GM21786 (cell line): ENCODE results near the gene MMP11.
"Not testable (repeated sequence)": the region's sequence is repeated elsewhere in the genome, so short reads cannot be mapped to it uniquely, and the experiment has no call there.

Experiments
- ATAC-seq: cut with Tn5 transposase; IDR thresholded peaks from one replicate; pipeline ENCODE4 v1.9.1; 2021; ENCODE audit not compliant: unreplicated experiment

The MMP11 gene, protein sequence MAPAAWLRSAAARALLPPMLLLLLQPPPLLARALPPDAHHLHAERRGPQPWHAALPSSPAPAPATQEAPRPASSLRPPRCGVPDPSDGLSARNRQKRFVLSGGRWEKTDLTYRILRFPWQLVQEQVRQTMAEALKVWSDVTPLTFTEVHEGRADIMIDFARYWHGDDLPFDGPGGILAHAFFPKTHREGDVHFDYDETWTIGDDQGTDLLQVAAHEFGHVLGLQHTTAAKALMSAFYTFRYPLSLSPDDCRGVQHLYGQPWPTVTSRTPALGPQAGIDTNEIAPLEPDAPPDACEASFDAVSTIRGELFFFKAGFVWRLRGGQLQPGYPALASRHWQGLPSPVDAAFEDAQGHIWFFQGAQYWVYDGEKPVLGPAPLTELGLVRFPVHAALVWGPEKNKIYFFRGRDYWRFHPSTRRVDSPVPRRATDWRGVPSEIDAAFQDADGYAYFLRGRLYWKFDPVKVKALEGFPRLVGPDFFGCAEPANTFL

DNA sequence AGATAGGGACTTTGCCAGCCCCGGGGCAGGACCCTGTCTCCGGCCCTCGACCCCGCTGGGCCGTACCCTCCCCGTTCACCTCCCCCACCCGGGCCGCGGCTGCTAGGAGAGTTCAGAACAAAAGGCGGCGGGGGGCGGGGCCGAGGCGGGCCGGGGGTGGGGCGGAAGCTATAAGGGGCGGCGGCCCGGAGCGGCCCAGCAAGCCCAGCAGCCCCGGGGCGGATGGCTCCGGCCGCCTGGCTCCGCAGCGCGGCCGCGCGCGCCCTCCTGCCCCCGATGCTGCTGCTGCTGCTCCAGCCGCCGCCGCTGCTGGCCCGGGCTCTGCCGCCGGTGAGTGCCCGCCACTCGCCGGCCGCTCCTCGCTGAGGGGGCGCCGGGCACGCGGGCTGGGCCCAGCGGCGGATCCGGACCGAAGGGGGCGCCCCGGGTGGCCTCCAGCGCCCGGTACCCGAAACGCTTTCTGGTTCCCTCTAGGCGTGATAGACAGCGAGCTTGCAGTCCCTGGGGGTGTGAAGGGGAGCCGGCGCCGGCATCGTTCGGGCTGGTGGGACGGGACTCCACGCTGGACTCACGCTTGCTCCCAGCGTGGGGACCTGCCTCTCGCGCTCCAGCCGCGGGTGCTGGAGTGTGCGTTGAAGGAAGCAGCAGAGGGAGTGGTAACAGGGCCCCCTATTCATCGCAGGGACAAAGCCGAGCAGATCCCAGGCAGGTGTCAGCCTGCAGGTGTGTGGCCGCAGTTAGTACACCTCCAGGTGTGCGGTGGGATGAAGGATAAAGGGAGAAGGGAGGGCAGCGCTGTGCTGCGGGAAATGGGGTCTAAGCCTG, at the start of gene MMP11:
TSS of gene MMP11 (plus strand) at position 201 of the 825 bp plus-strand sequence. CDS start at position 223, 22 bp downstream.
- no peak for ATAC-seq

DNA sequence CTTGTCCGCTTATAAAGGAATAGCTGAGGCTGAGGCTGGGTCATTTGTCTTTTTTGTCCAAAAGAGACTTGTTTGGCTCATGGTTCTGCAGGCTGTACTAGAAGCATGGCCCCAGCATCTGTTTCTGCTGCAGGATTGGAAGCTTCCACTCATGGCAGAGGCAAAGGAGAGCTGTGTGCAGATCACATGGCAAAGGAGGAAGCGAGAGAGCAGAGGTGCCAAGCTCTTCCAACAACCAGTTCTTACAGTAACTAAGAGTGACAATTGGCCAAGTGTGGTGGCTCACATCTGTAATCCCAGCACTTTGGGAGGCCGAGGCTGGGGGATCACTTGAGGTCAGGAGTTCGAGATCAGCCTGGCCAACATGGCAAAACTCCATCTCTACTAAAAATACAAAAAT, 44.5 kb upstream of the MMP11 start:
- not testable (repeated sequence) for ATAC-seq

DNA sequence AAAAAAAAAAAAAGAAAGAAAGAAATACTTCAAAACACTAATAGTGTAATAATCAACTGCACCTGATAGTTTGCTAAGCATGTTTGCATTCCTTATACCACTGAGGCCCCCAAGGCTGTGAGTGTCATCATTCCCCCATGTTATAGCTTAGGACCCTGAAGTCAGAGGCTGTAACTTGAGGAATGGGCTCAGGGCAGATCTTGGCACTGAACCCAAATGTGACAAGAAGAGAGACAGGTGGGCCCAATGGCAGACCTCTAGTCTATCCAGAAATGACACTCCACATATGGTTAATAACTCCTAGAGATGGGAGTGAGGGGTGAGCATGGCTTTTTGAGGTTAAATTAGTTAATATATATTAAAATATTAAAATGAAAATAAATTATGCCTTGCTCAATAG, 35.0 kb upstream of the MMP11 start:
- no peak for ATAC-seq

DNA sequence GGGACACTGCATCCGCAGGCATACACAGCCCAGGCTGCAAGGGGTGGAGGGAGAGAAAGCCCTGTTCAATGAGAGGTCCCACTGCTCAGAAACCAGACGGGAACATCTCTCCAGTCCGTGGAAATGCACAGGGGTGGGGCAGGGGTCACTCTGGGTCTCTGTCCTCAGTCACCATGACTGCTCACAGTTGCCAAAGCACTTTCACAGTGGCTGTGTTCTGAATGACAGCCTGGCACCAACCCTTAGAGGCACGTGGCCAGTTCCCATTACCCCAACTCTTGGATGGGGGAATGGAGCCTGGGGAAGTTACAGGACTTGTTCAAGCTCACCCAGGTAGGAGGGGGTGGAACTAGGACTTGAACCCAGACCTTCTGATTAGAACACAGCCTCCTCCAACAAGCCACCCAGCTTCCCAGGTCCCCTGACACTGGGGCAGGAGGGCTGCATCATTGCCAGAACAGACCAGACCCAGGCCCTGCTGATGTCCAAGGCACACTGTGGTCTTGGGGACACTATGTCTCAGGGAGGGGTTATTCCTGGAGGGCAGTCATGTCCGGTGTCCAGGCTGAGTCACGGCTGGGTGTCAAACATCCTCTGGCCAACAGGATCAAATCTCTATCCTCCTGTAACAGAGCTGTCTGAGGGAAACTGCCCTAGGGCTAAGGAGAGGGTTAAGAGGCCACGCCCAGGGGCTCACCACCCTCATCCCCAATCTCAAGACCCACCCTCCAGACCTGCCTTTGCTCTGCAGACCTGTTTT, 30.0 kb upstream of the MMP11 start:
- no peak for ATAC-seq

DNA sequence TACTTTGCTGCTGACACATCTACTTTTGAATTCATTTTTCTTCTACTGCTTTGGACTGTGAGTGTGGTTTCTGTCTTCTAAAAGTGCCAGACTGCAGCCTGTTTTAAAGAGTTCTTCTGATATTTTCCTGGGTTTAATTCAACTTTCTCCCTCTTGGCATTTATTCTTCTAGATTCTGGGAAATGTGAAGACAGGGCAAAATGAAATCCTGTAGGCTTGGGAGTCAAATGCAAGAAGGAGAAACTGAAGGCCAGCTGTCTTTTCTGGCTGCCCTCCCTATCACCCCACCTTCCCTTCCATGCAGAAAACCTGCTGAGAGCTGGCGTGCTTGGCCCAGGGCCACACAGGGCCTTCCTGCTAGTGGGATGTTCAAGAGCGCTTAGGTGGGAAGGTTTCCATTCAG, 29.3 kb upstream of the MMP11 start:
- ATAC-seq: no peak

DNA sequence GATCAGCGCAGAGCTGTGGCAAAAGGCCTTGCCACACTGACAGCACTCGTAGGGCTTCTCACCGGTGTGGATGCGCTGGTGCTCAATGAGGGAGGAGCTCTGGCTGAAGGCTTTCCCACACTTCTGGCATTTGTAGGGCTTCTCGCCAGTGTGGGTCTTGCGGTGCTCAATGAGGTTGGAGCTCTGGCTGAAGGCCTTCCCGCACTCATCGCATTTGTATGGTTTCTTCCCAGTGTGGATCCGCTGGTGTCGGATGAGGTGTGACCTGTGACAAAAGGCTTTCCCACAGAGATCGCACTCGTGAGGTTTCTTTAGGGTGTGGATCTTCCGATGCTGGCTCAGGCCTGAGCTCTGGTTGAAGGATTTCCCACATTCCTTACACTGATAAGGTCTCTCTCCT, 28.6 kb upstream of the MMP11 start:
- ATAC-seq: no peak

DNA sequence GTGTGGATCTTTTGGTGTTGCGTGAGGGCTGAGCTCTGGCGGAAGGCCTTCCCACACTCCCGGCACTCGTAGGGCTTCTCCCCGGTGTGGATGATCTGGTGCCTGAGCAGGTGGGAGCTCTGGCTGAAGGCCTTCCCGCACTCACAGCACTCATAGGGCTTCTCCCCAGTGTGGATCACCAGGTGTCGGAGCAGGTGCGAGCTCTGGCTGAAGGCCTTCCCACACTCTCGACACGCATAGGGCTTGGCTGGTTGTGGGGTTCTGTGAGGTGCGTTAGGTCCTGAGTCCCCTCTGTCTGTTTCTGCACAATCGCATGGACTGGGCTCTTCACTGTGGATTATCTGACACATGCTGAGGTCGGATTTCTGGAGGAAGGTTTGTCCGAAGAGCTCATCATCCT, 28.2 kb upstream of the MMP11 start:
- ATAC-seq: no peak

DNA sequence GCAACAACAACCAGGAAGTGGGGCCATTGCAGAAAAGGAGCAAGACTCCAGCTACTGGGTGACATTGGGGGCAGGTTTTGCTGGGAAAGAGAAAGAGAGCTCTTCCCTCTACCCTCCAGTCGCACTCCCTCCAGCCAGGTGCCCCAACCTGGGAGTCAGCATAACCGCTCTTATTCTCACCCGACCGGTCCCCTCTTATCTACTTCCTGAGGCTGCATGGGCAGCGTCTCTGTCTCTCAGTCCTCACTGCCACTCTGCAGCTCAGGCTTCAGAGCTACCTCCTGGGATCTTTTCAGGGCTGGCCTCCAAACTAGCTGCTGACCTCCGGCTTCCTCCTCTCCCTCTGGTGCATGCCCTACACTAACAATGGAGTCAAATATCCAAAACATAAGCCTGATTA, 26.9 kb upstream of the MMP11 start:
- no peak for ATAC-seq

DNA sequence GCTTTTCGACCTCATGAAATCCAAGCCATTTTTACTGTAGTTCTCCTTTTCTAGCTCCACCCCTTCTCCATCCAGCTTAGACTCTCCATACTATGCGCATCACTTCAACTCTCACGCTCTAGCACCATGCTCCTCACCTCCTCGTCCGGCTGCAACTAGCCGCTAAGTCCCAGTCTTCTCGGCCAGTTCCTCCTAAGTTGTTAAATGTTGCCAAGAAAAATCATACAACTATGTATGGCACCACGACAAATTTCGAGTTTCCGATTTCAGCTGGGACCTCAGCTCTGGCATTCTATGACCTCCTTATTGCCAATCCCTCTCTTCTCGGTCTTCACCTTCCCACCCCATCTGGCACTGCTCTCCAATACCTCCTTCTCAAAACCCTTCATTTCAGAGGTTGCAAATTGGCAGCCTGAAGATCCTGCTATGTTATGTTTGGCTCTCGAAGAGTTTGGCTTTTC, 22.8 kb upstream of the MMP11 start:
- no peak for ATAC-seq

DNA sequence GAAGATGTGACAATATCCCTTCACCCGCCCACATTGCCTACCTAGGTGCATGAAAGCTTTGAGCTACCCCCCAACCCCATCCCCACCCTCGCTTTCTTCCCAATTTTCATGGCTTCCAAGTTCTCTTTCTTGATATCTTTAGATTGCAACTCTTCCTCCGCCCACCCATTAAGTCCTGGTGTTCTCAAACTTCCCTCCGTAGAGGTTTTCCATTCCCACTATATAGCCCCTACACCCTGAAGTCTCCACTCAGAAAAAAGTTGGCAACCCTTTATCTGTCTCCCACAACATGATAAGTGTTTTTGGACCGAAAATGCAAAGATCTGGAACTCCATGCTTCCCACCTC, 22.3 kb upstream of the MMP11 start:
- no peak for ATAC-seq

DNA sequence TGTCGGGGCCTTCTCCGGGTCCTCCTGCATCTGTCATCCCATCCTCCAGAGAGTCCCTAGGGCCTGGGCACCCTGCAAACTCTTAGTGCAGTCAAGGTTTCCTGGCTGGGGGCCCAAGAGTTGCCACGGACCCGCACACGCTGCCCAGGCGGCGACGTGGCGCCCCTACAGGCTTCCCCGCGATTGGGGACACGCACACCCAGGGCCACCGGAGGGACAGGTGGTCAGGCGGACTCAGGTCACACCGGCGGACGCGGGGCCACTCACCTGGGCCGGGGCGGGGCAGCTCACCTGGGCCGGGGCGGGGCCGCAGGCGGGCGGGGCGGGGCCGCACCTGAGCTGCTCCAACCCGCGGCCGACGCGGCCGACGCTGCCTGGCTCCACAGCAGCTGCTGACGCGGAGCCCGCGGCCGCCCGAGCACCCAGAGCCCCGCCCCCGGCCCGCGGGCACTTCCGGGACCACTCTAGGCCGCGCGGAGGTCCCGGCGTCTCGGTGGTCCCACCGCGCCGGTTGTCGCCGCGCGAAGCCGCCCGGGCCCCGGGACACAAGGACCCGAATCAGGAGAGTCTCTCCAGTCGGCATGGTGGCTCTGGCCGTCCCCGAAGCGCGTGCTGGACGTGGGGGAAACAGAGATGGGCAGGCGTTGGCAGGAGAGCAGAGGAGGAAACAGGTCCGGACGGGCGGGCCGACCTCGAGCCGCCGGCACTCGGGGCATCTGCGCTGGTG, 21.8 kb upstream of the MMP11 start, which contains the start of gene ZNF70:
TSS of gene ZNF70 (minus strand) at position 399 of the 727 bp plus-strand sequence. CDS start 5,972 bp downstream, outside the sequence.
- peak; percentile 67 for ATAC-seq

DNA sequence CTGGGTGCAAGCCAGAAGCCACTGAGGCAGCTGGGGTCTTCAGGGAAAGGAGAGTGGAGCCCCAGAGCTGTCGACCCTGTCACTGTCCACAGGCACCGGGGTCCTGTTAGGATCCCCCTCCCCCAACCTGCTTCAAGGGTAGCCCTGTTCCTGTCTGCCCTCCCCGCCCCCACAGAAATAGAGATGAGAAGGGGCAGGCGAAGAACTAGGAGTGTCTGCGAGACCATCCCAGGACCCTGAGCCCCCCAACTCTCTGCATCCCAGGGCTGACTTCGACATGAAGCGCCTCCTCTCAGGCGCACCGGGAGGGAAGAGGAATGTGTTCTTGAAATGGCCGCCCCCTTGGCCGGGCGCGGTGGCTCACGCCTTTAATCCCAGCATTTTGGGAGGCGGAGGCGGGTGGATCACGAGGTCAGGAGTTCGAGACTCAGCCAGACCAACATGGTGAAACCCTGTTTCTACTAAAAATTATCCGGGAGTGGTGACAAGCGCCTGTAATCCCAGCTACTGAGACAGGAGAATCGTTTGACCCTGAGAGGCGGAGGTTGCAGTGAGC, 21.1 kb upstream of the MMP11 start:
- ATAC-seq: no peak

DNA sequence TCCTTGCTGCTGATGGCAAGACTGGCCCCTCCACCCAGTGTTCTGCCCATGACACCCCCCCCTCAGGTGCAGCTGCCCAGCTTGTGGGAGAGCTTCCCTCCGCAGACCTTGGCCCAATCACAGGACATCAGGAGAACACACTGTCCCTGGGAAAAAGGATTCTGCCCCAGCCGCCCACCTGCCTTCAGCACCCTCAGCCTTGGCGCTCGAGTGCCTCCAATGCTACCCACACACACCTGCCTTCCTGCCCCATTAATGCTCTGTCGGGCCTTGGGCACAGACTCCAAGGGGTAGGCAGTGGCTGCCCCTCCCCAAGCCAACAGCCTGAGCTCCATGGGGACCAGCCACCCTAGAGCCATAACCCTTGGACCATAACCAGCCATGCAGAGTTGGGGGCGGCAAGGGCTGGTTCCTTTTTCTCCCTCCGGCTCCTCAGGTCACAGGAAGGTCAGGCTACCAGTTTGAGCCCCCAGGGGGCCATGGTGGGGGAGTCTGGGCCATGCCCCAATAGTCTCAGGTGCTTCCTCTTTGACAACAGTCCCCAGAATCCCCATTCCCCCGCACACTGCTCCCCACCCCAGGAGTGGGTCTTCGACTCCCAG, 20.5 kb upstream of the MMP11 start:
- ATAC-seq: no peak

DNA sequence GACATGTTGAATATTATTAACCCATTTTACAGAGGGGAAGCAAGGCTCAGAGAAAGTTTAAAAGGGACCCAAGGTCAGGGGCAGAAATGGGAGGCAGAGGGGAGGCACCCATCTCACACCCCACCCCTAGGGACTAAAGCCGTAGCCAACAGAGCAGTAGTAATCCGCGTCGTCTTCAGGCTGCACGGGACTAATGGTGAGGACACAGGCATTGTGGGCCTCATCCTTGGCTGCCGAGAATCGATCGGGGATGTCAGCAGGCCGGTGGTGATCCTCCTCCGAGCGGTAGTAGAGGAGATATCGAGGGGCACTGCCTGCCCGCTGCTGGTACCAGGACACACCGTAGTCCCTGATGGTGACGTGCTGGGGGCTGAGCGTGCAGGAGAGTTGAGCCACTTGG, 19.9 kb upstream of the MMP11 start:
- ATAC-seq: no peak

DNA sequence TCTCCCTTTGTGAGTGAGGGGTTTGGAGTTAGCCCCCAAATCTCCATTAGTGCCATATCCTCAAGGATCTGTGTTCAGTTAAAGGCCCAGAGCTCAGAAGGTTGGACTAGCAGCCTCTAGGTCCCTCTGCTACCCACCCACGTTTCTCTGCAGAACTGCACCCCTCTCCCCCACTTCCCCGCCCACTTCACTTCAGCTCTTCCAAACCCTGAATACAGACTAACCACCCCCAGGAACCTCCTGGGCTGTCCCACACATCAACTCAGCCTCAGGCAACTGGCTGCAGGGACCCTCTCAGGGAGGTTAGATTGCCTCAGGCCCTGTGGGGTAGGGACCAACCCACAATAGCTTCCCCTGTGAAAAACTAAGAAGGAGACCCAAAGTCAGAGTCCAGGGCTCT, 19.3 kb upstream of the MMP11 start:
- no peak for ATAC-seq

DNA sequence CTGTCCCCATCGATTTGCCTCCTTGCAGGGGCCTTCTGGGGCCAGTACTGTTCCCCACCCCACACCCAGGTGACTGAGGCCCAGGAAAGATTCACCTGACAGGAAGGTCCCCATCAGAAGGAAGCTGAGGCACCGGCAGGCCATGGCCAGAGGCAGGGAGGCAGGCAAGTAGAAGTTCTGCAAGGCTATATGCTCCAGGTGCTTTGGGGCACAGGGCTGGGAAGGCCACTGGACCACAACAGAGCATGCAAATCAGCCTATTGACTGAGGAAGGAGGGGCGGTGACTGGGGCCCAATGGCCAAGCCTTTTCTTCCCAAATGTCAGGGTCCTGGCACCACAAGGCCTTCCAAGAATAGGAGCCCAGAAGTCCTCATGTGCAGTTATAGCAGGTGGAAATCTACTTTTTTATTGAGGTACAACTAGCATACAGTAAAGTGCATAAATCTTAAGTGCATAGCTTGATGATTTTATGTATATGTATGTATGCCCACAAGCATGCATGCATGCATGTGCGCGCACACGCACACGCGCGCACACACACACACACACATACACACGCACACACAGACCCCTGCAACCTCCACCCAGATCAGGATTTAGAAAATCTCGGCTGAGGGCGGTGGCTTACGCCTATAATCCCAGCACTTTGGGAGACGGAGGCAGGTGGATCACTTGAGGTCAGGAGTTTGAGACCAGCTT, 18.3 kb upstream of the MMP11 start, which contains the start of gene VPREB3:
TSS of gene VPREB3 (minus strand) at position 206 of the 700 bp plus-strand sequence. CDS start at position 144, 62 bp downstream.
- no peak for ATAC-seq

DNA sequence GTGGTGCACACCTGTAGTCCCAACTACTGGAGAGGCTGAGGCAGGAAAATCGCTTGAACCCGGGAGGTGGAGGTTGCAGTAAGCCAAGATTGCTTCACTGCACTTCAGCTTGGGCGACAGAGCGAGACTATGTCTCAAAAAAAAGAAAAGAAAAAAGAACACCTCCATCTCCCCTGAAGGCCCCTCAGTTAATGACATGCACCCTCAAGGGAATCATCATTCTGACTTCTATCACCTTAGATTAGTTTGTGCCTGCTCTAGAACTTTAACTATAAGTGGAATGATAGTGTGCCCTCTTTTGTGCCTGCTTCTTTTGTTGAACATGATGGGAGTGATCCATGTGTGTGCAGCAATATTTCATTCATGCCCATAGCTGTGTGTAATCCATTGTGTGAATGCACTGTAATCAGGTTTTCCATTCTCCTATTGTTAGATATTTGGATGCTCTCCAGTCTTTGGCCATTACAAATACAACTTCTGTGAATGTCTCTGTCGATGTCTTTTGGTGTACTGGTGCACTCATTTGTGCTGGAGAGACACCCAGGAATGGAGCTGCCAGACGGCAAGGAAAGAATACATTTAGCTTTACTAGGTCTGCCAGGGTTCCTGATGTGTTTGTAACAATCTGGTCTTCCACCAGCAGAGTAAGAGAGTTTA, 17.5 kb upstream of the MMP11 start:
- ATAC-seq: no peak

DNA sequence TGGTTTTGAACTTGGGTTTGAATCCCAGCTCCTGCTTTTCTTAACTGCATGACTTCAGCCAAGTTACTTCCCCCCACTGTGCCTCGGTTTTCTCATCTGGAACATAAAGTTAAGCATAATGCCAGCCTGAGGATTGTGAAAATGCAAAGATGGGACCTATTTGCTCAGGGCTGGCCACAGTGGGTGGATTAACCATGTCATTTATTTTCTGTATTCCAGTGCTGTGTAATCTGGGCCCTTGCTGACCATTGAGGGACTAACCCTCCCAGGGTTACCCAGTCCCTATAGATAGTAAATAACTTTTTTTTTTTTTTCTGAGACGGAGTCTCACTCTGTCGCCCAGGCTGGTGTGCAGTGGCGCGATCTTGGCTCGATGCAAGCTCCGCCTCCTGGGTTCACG, 16.9 kb upstream of the MMP11 start:
- no peak for ATAC-seq

DNA sequence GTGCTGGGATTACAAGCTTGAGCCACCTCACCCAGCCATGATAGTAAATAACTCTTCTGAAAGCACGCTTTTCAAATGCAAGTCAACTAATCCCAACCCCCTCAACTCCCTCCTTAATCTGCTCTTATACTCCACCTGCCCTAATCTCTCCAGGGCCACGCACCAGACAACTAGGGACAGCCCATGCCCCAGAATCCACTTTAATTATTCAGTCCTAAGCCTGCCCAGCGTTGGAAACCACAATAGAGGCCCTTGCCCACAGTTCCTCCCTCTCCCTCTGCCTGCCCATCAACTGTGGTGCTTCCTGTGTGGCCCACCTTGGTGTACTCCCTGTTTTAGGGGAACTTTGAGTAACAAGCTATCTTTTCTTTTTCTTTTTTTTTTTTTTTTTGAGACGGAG, 15.8 kb upstream of the MMP11 start:
- ATAC-seq: no peak
